GM12878 (cell line): ENCODE data around the gene TBC1D1. TPM values are rescaled to one million over a fixed set of nuclear protein-coding genes. Genes with fewer than 3 reads are reported as not detected.

Source experiments
- ATAC-seq: fragments of 200-7000 bp; cut with Tn5 transposase; 3 replicates; pipeline ENCODE4 v1.9.1; 2020; ENCODE audit warnings: mild to moderate bottlenecking, moderate library complexity
- BruUV-seq: library from RNA; stranded (reverse); fragments of 400-500 nt; replicated peaks from 2 replicates; lab custom pipeline; 2021; lab: Mats Ljungman, UMichigan
- CTCF ChIA-PET: fragments of 300-600 bp; sonication (Branson Sonifier 250); formaldehyde crosslinking; extraction: SDS; loops from one replicate; lab custom pipeline; 2021; ENCODE audit warnings: inconsistent platforms; lab: Yijun Ruan, JAX
- POLR2A ChIA-PET: fragments of 350-600 bp; formaldehyde crosslinking; extraction: SDS; loops from one replicate; lab custom pipeline; 2021; ENCODE audit warnings: inconsistent platforms; lab: Charles Lee
- RAD21 ChIA-PET: fragments of 300-600 bp; sonication (Branson Sonifier 250); formaldehyde crosslinking; loops from one replicate; lab custom pipeline; 2023; ENCODE audit warnings: antibody characterized with exemption; ENCODE audit not compliant: unreplicated experiment; lab: Charles Lee
- SMC1A ChIA-PET: fragments of 300-600 bp; sonication (Branson Sonifier 250); formaldehyde crosslinking; loops from one replicate; lab custom pipeline; 2023; ENCODE audit not compliant: unreplicated experiment, uncharacterized antibody; lab: Charles Lee
- DNase-seq: peaks from one replicate; pipeline ENCODE4 v3.0.0-alpha.2; 2011; ENCODE audit warnings: low read depth, low spot score
- FAIRE-seq: peaks from 3 replicates; lab custom pipeline; 2011; peaks lifted over from hg19 to GRCh38; lab: Jason Lieb, UNC
- H2AFZ ChIP-seq: 2 replicates; pipeline ENCODE4 v1.6.0; 2011; ENCODE audit warnings: low read depth, low read length, control low read depth; ENCODE audit not compliant: control insufficient read depth
- H3K27ac ChIP-seq: 2 replicates; pipeline ENCODE4 v1.5.1; 2011; ENCODE audit warnings: control low read depth; ENCODE audit not compliant: control insufficient read depth, insufficient read depth
- H3K27me3 ChIP-seq, 2 experiments: replicated peaks in 1 of 2; 2 replicates each; pipeline versions ENCODE4 v1.6.0 to v1.6.1; 2011; ENCODE audit warnings: low read length in 1 of 2; ENCODE audit not compliant: control insufficient read depth in 2 of 2, insufficient read depth in 2 of 2
- H3K36me3 ChIP-seq, 2 experiments: 2 replicates each; pipeline ENCODE4 v1.5.1; 2011; ENCODE audit warnings: low read length in 1 of 2; ENCODE audit not compliant: control insufficient read depth in 2 of 2, insufficient read depth in 2 of 2
- H3K4me1 ChIP-seq: 2 replicates; pipeline ENCODE4 v1.6.1; 2011; ENCODE audit warnings: mild to moderate bottlenecking, low read length, moderate library complexity, mixed read lengths; ENCODE audit not compliant: control insufficient read depth, insufficient read depth
- H3K4me2 ChIP-seq: 2 replicates; pipeline ENCODE4 v1.6.0; 2011; ENCODE audit warnings: control low read depth; ENCODE audit not compliant: control insufficient read depth, insufficient read depth
- H3K4me3 ChIP-seq: fragments of 200-600 bp; sonication (generic); 2 replicates; pipeline ENCODE4 v1.5.1; 2016
- H3K79me2 ChIP-seq: 2 replicates; pipeline ENCODE4 v1.6.0; 2011; ENCODE audit warnings: low read length; ENCODE audit not compliant: control insufficient read depth, insufficient read depth
- H3K9ac ChIP-seq: 2 replicates; pipeline ENCODE4 v1.8.0; 2011; ENCODE audit warnings: low read length, control low read depth, mixed read lengths; ENCODE audit not compliant: control insufficient read depth, insufficient read depth
- H3K9me3 ChIP-seq: replicated peaks from 3 replicates; pipeline ENCODE4 v1.5.1; 2011; ENCODE audit warnings: mild to moderate bottlenecking, low read length; ENCODE audit not compliant: control insufficient read depth, insufficient read depth
- H4K20me1 ChIP-seq: 2 replicates; pipeline ENCODE4 v1.6.0; 2011; ENCODE audit not compliant: control insufficient read depth, insufficient read depth
- CBFB ChIP-seq: IDR thresholded peaks from 2 replicates; pipeline ENCODE4 v1.6.1; 2016; ENCODE audit warnings: antibody characterized with exemption, low read depth
- CBX5 ChIP-seq: sonication (generic); IDR thresholded peaks from 2 replicates; pipeline ENCODE4 v1.6.1; 2016; ENCODE audit warnings: low read depth, moderate library complexity, mild to moderate bottlenecking, inconsistent platforms
- CREM ChIP-seq: IDR thresholded peaks from 2 replicates; pipeline ENCODE4 v1.6.1; 2014; ENCODE audit warnings: antibody characterized with exemption, low read depth
- FOXM1 ChIP-seq: IDR thresholded peaks from 2 replicates; pipeline ENCODE4 v1.6.1; 2012; ENCODE audit warnings: low read depth, mild to moderate bottlenecking, inconsistent platforms, low read length, moderate library complexity
- IKZF1 ChIP-seq: fragments of 450-650 bp; conservative IDR thresholded peaks from 2 replicates; pipeline ENCODE4 v1.6.1; 2017; ENCODE audit warnings: antibody characterized with exemption, mild to moderate bottlenecking
- IKZF2 ChIP-seq, 2 experiments: fragments of 450-650 bp; IDR thresholded peaks; 2 replicates each; pipeline ENCODE4 v1.6.1; 2017; ENCODE audit warnings: mild to moderate bottlenecking in 2 of 2, moderate library complexity in 2 of 2
- JUNB ChIP-seq: IDR thresholded peaks from 2 replicates; pipeline ENCODE4 v1.6.1; 2016; ENCODE audit warnings: antibody characterized with exemption, mild to moderate bottlenecking
- KDM1A ChIP-seq: fragments of 200-600 bp; sonication (generic); IDR thresholded peaks from 2 replicates; pipeline ENCODE4 v1.6.1; 2016; ENCODE audit warnings: borderline replicate concordance
- MYB ChIP-seq: fragments of 150-350 bp; IDR thresholded peaks from 2 replicates; pipeline ENCODE4 v1.6.1; 2014; ENCODE audit warnings: mild to moderate bottlenecking, low read depth, low read length, borderline replicate concordance
- MYC ChIP-seq: IDR thresholded peaks from 2 replicates; pipeline ENCODE4 v1.6.1; 2011; ENCODE audit warnings: mild to moderate bottlenecking, low read length, moderate library complexity, inconsistent platforms; ENCODE audit not compliant: insufficient read depth, insufficient replicate concordance, insufficient read length, severe bottlenecking
- PAX5 ChIP-seq: IDR thresholded peaks from 2 replicates; pipeline ENCODE4 v1.6.1; 2011; ENCODE audit warnings: low read depth, low read length, borderline replicate concordance
- PML ChIP-seq: IDR thresholded peaks from 2 replicates; pipeline ENCODE4 v1.6.1; 2012; ENCODE audit warnings: low read length, inconsistent platforms
- POU2F2 ChIP-seq: IDR thresholded peaks from 3 replicates; pipeline ENCODE4 v1.6.1; 2011; ENCODE audit warnings: low read depth, mild to moderate bottlenecking, low read length, borderline replicate concordance
- RAD21 ChIP-seq: IDR thresholded peaks from 2 replicates; pipeline ENCODE4 v1.6.1; 2011; ENCODE audit warnings: mild to moderate bottlenecking, low read depth, low read length, moderate library complexity; ENCODE audit not compliant: insufficient read depth
- SMC3 ChIP-seq: IDR thresholded peaks from 2 replicates; pipeline ENCODE4 v1.6.1; 2011; ENCODE audit warnings: low read length, improper control_type of control experiment, borderline replicate concordance
- TCF7 ChIP-seq: IDR thresholded peaks from 2 replicates; pipeline ENCODE4 v1.6.1; 2014; ENCODE audit warnings: antibody characterized with exemption, borderline replicate concordance
- WGBS: methylation state at CpG from one replicate; pipeline ENCODE4 v1.1.6; 2016; ENCODE audit warnings: low lambda C conversion rate; ENCODE audit not compliant: insufficient replicate concordance, insufficient coverage; ENCODE audit errors: missing lambda C conversion rate; 5-methylcytosine and 5-hydroxymethylcytosine counted together
- in situ Hi-C: fragments of 300-500 bp; cut with MboI; formaldehyde crosslinking; loops from 9 replicates; pipeline ENCODE4 v1.14.3; 2018; ENCODE audit warnings: mixed read lengths
- intact Hi-C: fragments of 100-400 bp; cut with micrococcal nuclease; formaldehyde crosslinking; loops from one replicate; pipeline ENCODE4 v1.14.2; 2022; ENCODE audit not compliant: unreplicated experiment
- polyA plus RNA-seq, 11 experiments: library from polyadenylated mRNA; depleted of rRNA in 4 of 11; unstranded in 6 of 11; stranded (reverse) in 5 of 11; fragments of >200 nt; fragmentation: Nextera tagmentation in 4 of 11; fragmentation: Illumina TruSeq in 1 of 11; extraction: Ambion mirVana in 4 of 11; extraction: Trizol in 1 of 11; gene quantifications; 1 replicate in 1 of 11; 2 replicates in 10 of 11; pipeline versions ENCODE4 v1.2.1 to v1.2.3, GENCODE V29; 2011 to 2016; ENCODE audit warnings: inconsistent platforms in 2 of 11, missing spikeins in 2 of 11, low read depth in 1 of 11
- total RNA-seq, 4 experiments: library from RNA; depleted of rRNA in 3 of 4; stranded (reverse); fragments of >200 nt in 3 of 4; fragmentation: Illumina TruSeq in 1 of 4; extraction: Trizol in 1 of 4; gene quantifications; 2 replicates each; pipeline versions ENCODE4 v1.2.1 to v1.2.3, GENCODE V29; 2013 to 2021
- TF ChIP-seq, protein P1 (sequence below): IDR thresholded peaks from 2 replicates; pipeline ENCODE4 v1.6.1; 2011; ENCODE audit warnings: low read depth, mild to moderate bottlenecking, low read length, moderate library complexity, borderline replicate concordance; ENCODE audit errors: extremely low read depth
- TF ChIP-seq, protein P2 (sequence below): IDR thresholded peaks from 2 replicates; pipeline ENCODE4 v1.6.1; 2011; ENCODE audit warnings: borderline replicate concordance, low read depth, mild to moderate bottlenecking, moderate library complexity, low read length; ENCODE audit not compliant: insufficient read depth, poor library complexity, severe bottlenecking
- TF ChIP-seq, protein P3 (sequence below): fragments of 450-650 bp; IDR thresholded peaks from 2 replicates; pipeline ENCODE4 v1.6.1; 2017; ENCODE audit warnings: antibody characterized with exemption, mild to moderate bottlenecking, moderate library complexity

TBC1D1 gene
- total and polyA plus RNA-seq, 10 of the 15 experiments (the other 5 are each of a cell fraction or from before 2014, with no cell fraction given), result 5.3 to 102 (median 57.8) TPM

DNA sequence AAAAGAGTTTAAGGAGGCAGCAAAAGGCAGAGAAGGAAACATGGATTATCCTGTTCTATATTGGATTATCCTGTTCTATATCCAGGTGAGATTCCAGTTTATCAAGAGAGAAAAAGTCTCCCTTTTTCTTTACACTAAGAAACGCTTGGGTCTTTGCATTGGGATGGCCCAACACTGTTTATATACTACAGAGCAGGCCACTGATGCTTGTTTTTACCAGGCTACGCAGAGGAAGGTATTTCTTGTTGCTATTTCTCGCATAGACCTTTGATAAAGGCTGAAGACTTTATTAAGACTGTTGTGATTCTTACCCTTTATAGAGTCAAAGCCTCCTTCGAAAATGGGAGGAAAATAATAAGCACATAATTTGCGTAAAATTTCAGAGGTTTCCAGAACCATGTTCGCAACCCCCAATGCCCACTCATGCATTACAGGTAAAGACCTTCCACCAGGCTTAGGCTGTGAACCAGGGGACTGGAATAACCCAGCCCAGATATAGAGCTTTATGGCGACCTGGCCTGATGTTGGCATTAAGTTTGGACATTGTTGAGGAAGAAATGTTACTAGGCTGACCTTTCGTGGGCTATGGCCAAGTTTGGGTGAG lies 287.6 kb downstream of the TBC1D1 start:
- Histone ChIP-seq H3K79me2 (no peaks in the 10 kb centered on the region), H2AFZ (no peak overlapping the region), H3K27me3 (no peaks in the 10 kb centered on the region), H3K4me1 (peaks cover 43% of the 10 kb centered on the region), H3K4me3 (no peak overlapping the region), H3K9me3 (peaks cover 4% of the 10 kb centered on the region; the same call in 2 of the 3 replicates), H3K36me3 (no peaks in the 10 kb centered on the region), H3K4me2 (peak overlapping the region; percentile 9), H4K20me1 (no peaks in the 10 kb centered on the region), H3K9ac (peak overlapping the region; percentile 36; the same call in 1 of the 2 replicates), H3K27ac (peak overlapping the region; percentile 73)
- FAIRE-seq (peak; percentile 70), DNase-seq (peak; percentile 50), ATAC-seq (peak; percentile 76)
- intact Hi-C loops, result loop anchor here (1.0 to 5.0 kb wide), 2 partner anchors 49 to 101 kb away; no protein-coding TSS in a partner anchor
- no TSS peak for BruUV-seq
- ChIA-PET SMC1A (interaction anchor here (0.6 to 9.0 kb wide), 44 partner anchors 9 to 1334 kb away, joined by 3 to 268 read pairs (median 7); partner anchors contain the start of genes TLR1 and TLR10), POLR2A (interaction anchor here (0.5 to 3.4 kb wide), 5 partner anchors 46 to 552 kb away, joined by 3 to 20 read pairs (median 3); no protein-coding TSS in a partner anchor), RAD21 (interaction anchor here (0.7 to 10.9 kb wide), 24 partner anchors 9 to 682 kb away, joined by 3 to 208 read pairs (median 10); partner anchors contain the start of gene TLR10), CTCF (interaction anchor here (0.6 to 10.6 kb wide), 38 partner anchors 10 to 1002 kb away, joined by 3 to 225 read pairs (median 6); partner anchors contain the start of gene TLR10)
- in situ Hi-C loops, result loop anchor here (5.0 to 10.0 kb wide), 3 partner anchors 46 to 686 kb away; partner anchors contain the start of gene FAM114A1
- WGBS, result 15% methylated on average over 8 of the region's 8 CpGs
- no peak for TF ChIP-seq MYC
- 0 out of 2 replicates have a peak, but pooled peaks have one; percentile 7 for TF ChIP-seq SMC3
- no peak for TF ChIP-seq KDM1A
- TF ChIP-seq POU2F2, result peak; percentile 86; the same call in 1 of the 3 replicates
- TF ChIP-seq RAD21, result peak; percentile 33
- TF ChIP-seq TCF7, result no peak
- TF ChIP-seq, protein P1, sequence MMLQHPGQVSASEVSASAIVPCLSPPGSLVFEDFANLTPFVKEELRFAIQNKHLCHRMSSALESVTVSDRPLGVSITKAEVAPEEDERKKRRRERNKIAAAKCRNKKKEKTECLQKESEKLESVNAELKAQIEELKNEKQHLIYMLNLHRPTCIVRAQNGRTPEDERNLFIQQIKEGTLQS, result no peak
- TF ChIP-seq CBFB, result peak; percentile 49
- no peak; the same call in 1 of the 2 replicates for TF ChIP-seq CREM
- TF ChIP-seq, protein P2, sequence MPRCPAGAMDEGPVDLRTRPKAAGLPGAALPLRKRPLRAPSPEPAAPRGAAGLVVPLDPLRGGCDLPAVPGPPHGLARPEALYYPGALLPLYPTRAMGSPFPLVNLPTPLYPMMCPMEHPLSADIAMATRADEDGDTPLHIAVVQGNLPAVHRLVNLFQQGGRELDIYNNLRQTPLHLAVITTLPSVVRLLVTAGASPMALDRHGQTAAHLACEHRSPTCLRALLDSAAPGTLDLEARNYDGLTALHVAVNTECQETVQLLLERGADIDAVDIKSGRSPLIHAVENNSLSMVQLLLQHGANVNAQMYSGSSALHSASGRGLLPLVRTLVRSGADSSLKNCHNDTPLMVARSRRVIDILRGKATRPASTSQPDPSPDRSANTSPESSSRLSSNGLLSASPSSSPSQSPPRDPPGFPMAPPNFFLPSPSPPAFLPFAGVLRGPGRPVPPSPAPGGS, result peak; percentile 67
- TF ChIP-seq JUNB, result no peak
- peak; percentile 49 for TF ChIP-seq FOXM1
- TF ChIP-seq MYB, result no peak
- 0 out of 2 replicates have a peak, but pooled peaks have one; percentile 15 for TF ChIP-seq IKZF1
- TF ChIP-seq, protein P3, sequence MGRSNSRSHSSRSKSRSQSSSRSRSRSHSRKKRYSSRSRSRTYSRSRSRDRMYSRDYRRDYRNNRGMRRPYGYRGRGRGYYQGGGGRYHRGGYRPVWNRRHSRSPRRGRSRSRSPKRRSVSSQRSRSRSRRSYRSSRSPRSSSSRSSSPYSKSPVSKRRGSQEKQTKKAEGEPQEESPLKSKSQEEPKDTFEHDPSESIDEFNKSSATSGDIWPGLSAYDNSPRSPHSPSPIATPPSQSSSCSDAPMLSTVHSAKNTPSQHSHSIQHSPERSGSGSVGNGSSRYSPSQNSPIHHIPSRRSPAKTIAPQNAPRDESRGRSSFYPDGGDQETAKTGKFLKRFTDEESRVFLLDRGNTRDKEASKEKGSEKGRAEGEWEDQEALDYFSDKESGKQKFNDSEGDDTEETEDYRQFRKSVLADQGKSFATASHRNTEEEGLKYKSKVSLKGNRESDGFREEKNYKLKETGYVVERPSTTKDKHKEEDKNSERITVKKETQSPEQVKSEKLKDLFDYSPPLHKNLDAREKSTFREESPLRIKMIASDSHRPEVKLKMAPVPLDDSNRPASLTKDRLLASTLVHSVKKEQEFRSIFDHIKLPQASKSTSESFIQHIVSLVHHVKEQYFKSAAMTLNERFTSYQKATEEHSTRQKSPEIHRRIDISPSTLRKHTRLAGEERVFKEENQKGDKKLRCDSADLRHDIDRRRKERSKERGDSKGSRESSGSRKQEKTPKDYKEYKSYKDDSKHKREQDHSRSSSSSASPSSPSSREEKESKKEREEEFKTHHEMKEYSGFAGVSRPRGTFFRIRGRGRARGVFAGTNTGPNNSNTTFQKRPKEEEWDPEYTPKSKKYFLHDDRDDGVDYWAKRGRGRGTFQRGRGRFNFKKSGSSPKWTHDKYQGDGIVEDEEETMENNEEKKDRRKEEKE, result no peak
- TF ChIP-seq PML, result peak; percentile 92
- TF ChIP-seq IKZF2 (IDR thresholded peaks at IDR 0.05), result peak; percentile 21 to 23; a peak in 1 of 4 replicates
- no peak for TF ChIP-seq CBX5
- TF ChIP-seq PAX5, result peak; percentile 92
